Activated naive CD8-positive, alpha-beta T cell treated with anti-CD3 and anti-CD28 coated beads, Interleukin-2, amount 50 U/mL, for 16 hours (primary cell): ENCODE results near the gene SRD5A2.

Experiments used
- DNase-seq: peaks from one replicate; pipeline ENCODE4 v3.0.0-alpha.2; 2020; ENCODE audit warnings: low read depth, low spot score

Gene SRD5A2, protein sequence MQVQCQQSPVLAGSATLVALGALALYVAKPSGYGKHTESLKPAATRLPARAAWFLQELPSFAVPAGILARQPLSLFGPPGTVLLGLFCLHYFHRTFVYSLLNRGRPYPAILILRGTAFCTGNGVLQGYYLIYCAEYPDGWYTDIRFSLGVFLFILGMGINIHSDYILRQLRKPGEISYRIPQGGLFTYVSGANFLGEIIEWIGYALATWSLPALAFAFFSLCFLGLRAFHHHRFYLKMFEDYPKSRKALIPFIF

DNA sequence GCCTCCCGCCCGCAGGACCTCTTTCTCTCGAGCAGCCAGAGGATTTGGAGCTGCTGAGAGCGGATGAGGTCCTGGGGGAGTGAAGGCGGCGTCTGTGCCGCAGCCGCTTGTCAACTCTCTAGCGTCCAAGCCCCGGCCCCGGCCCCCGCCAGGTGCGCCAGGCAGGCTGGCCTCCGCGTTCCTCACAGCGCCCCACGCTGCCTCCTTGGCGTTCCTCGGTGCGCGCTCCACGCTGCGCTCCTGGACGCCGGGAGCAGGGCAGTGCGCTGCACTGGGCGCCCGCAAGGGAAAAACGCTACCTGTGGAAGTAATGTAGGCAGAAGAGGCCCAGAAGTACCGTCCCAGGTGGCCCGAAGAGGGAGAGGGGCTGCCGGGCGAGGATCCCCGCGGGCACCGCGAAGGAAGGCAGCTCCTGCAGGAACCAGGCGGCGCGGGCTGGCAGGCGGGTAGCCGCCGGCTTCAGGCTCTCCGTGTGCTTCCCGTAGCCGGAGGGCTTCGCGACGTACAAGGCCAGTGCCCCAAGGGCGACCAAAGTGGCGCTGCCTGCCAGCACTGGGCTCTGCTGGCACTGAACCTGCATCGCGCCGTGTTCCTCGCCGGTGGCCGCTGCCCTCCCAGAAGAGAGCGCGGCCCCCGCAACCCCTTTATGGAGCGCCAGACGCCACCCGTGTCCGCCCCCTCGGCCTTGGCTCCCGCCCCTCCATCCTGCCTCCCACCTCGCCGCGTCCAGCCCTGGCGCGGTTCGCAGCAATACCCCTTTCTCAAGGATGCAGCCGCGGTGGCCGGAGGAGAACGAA lies at the start of gene SRD5A2:
Gene SRD5A2, minus strand, starts transcription at position 618 of the 797 bp plus-strand sequence. Its CDS starts 38 bp downstream, at position 580.
- DNase-seq, result no peak

DNA sequence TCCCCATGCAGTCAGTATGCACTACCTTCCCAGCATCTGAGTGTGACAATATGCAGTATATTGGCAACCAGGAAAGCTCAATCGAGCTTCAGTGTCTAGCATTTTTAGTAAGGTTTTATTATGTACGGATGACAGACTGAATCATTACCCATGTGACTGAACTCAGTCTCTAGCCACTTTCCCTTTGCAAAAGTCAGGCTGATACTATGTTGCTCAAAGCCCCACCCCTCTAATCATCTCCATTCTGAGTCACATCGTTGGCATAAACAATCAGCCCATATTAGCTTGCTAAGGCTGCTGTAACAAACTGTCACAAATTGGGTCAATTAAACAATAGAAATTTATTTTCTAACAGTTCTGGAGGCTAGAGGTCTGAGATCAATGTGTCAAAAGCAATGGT lies 25.8 kb upstream of the SRD5A2 start:
- no peak for DNase-seq

DNA sequence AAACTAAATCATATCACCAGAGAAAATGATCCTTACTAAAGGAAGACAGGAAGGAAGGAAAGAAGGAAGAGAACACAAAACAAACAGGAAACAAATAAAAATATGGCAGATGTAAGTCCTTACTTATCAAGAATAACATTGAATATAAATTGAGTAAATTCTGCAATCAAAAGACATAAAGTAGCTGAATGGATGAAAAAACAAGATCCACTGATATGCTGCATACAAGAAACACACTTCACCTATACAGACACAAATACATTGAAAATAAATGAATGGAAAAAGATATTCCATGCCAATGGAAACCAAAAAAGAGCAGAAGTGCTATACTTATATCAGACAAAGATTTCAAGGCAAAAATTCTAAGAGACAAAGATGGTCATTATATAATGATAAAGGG lies 18.0 kb upstream of the SRD5A2 start:
- DNase-seq, result no peak

DNA sequence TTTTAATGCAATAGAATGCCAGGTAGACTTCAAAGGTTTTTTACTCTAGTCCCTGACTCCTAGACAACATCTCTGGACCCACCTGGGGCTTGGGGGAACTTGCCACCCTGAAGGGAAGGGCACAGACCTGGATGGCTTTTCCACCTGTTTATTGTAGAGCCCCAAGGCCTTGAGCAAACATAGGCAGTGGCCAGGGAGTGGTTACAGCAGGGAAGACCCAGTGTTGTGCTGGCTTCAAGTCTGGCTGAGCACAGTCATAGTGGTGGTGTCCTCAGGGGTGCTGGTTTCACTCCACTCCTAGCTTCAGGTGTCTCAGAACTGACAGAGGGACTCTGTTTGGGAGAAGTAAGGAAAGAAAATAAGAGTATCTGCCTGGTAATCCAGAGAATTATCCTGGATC lies 5.5 kb upstream of the SRD5A2 start:
- no peak for DNase-seq

DNA sequence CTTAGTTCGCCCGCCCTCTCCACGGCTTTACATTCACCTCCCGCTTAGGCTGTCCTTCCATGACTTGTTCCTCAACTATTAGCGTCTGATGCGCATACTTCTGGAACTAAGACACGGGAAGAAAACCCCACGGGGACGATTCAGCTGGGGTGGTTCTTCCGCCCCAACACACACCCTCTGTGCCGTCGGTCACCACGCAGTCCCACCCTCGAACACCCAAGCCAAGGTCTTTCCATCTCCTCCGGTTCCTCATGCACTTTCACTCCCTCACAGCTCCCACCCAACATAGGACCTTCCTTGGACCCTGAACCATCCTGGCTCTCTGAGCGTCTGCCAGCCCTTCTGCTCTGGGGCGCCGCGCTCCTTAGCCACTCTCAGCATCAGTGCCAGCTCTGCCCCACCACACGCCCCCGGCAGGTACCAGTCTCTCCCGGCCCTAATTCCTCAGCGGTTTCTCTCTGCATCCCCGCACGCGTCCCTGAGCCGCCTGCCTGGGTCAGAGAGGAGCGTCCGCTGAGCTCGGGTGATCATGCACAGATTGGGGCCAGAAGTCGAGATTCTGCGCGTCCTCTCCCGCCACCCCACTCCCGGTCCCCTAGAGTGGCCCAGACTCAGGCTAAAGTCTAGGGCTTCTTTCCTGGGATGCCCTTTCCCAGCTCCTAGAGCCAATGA lies 522 bp upstream of the SRD5A2 start:
- DNase-seq, result no peak

DNA sequence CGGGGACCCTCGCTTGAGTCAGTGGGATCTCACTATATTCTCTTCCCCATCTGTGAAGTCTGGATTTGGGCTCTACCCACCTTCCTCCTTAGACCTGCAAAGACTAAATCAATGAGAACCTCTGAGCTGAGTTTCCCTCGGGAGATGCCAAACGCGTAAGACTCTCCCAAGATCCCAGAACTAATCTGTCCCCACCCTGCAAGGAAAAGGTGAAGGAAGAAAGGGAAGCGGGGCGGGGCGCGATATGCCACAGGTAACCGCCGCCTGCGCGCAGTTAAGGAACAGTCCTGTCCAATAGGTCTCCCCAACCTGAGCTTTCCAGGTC lies 780 bp downstream of the SRD5A2 start:
- DNase-seq, result no peak

DNA sequence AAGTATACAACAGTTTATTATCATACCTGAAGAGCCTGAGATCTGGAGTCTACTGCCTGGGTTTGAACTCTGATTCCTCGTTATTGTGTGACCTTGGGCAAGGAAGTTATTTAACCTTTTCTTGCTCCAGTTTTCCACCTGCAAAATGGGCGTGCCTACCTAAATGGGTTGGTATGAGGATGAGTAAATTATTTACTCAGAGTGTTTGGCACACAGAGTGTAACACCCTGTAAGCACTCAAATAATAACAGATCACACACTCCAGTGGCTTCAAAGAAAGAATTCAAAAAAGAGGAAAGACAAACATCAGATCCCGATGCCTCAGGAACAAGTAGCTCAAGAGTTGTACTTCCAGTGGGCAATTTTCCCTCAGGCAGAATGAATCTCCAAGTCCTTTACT lies 2.4 kb downstream of the SRD5A2 start:
- no peak for DNase-seq

DNA sequence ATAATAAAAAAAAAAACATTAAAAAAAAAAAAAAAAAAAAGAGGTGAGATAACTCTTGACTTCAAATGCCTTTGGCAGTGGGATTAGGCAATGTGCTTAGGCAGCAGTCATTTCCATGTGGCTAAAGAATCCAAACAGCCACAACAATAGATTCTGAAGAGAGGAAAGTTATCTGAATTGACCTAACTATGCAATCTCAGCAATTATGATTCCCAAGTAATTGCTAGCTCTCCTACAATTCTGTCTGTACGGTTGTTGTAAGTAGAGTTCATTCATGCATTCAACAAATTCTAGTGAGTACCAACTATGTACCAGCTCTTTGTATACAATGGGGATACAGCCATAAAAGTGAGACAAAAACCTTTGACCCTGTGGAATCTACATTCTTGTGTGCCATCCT lies 3.6 kb downstream of the SRD5A2 start:
- DNase-seq, result no peak

DNA sequence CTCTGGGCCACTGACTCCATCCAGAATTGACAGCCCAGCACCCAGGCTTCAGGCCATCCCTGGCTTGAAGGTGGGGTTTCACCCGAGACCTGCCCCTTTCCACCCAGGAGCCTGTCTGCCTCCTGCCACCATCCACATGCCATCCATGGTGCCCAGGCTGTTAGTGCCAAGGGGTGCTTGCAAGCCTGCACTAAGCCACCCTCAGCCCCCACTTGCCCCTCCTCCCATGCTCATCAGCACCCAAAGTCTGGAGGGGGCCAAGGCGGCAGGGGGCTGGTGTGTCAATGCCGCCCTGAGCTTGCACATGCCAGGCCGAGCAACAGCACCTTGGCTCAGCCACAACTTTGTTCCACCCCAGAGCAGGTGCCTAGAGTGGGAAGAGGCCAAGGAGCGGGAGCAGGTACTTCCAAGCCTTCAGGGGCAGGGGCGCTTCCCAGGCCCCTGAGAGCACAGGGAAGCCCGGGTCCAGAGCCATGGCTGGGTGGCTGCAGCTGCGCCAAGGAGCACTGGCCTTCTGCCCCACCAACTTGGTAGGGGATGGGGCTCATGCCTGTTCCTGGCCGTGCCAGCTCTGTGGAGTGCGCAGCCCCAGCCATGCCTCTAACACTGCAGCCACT lies 12.0 kb downstream of the SRD5A2 start:
- DNase-seq, result no peak

DNA sequence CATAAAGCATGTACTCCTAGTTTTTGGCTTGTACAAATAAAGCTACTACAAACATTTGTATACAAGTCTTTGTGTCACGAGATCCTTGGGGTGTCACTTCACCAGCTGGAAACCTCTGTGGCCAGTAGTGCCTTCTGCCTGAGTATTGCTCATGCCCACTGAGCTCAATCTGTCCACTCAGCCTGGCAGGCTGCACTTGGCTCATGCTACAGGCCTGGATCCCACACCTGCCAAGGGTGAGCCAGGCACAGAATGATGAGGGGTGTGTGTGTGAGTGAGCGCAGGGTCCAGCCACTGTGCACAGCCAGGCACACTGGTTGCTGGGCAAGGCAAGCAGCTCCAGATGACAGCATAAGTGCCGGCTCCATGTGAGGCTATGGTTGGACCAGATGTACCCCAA lies 13.1 kb downstream of the SRD5A2 start:
- DNase-seq, result no peak

DNA sequence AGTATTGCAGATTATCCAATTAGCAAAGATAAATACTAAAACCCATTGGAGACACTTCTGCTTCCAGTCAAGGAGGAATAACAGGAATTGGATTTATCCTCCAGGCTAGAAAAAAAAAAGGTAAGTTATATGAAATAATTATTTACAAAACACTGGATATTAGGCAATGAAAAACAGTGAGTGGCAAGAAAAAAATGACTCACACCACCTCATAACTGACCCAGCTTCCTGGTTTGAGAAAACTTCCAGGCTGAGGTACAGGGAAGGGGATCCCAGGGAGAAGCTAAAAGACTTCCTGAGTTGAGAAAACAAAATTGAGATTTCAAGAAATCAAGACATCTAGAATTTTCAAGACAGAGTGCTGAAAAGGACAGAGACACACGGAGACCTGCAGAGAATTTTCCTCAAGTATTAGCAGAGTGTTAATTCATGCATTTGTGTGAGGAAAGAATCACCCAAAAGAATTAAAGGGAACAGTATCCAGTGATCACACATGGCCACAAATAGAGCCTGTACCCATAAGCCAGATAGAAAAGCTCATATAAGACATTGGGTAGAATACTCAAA lies 17.4 kb downstream of the SRD5A2 start:
- no peak for DNase-seq

DNA sequence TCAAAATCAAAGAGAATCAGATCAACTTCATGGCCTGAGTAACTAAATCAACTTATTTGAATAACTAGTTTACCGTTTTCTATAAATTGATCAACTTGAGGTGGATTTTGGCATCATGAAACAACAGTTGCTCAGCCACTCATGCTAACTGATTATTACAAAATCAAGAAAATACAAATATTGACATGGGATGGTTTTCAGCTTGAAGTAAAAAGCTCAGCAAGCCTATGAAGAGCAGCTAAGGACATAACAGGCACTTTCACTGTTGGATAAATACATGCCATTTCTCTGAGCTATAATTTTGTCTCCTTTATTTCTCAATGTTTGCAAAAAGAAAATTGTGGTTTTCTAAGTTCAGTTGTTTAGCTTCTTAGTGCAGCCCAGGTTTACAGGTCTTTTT lies 18.9 kb downstream of the SRD5A2 start:
- DNase-seq, result no peak

DNA sequence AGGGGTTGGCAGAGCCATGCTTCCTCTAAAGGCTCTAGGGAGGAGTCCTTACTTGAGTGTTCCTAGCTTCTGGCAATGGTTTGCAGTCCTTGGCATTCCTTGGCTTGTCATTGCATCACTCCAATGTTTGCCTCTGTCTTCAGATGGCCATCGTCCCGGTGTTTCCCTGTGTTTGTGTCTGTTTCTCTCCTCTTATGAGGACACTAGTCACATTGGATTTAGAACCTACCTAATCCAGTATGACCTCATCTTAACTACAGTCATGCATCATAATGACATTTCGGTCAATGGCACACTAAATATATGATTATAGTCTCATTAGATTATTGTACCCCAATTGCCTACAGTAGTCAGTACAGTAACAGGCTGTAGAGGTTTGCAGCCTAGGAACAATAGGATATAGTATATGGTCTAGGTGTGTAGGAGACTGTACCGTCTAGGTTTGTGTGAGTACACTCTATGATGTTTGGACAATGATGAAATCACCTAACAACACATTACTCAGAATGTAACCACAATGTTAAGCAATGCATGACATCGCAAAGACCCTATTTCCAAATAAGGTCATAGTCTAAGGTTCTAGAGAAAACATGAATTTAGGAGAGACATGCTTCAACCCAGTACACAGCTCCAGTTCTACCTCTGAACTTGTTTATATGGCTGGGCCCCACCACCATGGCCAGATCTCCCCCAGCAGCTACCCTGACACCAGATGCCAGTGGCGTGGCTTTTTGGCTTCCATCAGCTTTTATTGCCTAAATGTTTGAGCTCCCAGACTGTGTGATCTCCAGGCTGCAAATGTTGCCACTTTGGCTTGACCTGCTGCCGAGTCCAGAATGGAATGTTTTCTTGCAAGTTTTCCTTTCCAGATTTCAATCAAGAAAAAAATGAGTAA lies 22.1 kb downstream of the SRD5A2 start:
- no peak for DNase-seq

DNA sequence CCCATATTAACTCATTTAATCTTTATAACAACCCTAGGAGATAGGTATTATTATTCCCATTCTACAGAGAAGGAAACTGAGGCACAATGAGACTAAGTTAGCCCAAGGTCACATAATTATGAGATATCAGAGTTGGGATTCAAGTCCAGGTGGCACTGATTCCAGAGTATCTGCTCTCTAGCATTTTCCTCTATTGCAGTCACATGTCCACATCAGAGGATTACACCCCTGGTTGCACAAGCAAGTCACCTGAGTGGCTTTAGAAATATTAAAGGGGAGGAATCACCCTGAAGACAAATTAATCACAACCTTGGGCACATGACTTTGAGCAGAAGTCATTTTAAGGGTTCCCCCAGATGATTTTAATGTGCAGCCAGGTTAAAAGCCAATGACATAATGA lies 23.8 kb downstream of the SRD5A2 start:
- no peak for DNase-seq

DNA sequence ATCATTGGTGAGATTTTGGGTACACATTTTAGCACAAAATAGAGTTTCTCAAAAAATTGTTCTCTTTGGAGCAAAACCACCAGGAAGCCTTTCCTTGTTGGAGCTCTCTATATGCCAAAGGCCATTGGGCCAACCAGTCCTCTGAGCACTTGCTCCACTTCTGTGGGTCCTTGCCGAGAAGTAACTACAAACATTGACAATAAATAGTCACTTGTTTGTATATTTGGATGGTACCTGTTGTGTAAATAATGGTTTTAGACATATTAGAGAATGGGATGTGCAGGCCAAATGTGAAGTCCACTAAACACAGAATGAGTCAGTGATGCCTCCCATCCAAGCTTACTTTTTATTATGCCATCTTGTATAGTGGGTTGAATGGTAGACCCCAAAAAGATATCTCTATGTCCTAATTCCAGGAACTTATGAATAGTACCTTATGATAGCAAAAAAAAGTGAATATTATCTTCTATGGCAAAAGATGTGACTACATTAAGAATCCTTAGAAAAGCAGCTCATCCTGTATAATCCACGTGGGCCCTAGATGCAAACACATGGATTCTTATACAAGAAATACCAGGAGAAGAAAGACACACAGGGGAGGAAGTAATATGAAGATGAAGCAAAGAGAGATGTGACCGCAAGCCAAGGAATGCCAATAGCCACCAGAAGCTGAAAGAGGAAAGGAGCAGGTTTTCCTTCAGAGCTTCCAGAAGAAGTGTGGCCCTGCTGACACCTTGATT lies 24.6 kb downstream of the SRD5A2 start:
- no peak for DNase-seq

DNA sequence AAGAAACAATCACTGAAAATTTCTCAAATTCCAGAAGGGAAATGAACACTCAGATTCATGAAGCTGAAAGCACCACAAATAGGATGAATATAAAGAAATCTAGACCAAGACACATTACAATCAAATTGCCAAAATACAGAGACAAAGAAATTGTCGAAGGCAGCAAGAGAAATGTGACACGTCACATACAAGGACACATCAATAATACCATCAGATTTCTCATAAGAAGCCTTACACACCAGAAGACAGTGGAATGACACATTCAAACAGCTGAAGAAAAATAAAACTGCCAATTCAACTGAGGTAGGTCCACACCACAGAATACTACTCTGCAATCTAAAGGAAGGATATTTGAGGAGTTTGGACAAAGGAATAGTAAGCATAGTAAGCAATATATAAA lies 27.4 kb downstream of the SRD5A2 start:
- no peak for DNase-seq

DNA sequence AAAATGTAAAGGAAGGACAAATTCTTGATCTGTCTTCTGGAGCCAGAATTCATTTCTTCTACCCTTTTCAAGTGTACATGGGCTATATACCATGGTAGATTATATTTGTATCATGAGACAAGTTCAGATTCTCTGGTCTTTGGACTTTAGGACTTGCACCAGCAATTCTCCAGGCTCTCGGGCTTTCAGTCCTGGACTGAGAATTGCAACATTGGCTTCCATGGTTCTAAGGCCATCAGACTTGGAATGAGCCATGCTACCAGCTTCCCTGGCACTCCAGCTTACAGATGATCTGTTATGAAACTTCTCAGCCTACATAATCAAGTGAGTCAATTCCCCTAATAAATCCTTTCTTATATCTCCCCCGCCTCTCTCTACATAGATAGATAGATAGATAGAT lies 33.3 kb downstream of the SRD5A2 start:
- no peak for DNase-seq

DNA sequence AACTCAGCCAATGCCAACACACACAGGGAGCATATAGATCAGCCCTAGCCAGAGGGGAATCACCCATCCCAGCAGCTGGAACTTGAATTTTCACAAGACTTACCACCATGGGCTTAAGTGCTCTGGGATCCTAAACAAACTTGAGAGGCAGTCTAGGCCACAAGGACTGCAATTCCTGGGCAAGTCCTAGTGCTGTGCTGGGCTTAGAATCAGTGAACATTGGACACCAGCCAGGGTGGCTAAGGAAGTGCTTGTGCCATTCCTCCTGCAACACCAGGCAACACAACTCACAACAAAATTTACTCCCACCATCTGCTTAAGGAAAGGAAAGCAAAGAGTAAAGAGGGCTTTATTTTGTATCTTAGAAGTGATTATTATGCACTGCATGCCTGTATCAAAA lies 38.9 kb downstream of the SRD5A2 start:
- DNase-seq, result no peak

DNA sequence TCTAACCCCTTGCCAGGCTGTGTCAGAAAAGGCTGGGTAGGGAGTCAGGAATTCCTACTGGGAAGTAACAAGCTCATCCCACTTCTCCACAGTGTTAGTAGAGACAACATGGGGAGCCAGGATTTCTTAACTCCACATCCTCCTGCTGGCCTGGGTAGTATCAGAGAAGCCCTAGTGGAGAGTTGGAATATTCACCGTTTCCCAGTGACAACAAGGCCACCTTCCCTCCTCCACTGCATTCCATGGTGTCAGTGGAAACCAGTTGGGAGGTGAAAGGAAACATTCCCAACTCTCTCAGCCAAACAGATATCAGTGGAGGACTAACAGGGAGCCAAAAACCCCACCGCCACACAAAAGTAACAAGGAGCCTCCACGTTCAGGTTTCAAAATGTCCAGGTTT lies 41.2 kb downstream of the SRD5A2 start:
- DNase-seq, result no peak

DNA sequence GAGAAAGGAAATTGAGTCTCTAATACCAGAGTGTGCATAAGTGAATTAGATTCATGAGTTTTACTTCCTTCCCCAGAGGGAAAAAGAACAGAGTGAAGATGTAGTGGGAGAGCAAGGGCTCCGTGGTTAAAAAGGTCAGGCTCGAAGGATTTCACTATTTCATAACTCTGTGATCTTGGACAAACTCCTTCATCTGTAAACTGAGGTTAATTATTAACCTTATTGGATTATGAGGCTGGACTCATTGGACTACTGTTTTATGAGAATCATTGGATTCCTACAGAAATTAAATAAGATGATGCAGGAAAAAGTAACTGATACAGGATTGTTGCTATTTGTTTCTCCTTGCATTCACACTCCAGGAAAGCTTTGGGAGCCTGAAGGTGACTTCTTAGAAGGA lies 45.0 kb downstream of the SRD5A2 start:
- no peak for DNase-seq

DNA sequence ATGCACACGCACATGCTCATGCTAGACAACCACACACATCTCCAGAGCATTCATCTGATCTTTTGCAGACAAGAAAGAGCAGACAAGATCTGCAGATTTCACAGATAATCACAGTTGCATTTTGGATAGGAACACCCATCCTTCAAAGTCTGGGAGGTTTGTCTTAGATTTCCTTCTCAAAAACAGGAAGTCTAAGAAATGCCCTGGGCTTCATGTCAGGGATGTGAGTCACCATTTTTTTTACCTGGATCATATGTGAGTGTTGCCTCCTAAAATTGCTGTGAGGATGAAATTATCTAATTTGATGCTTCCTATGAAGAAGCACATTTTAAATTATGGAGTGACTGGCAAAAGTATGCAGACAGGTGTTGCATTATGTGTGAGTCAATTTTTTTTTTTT lies 46.1 kb downstream of the SRD5A2 start:
- no peak for DNase-seq
